Mucosa of gallbladder (tissue), 1 donor: ENCODE data around the gene PERM1. TPM values are rescaled to one million over a fixed set of nuclear protein-coding genes. Genes with fewer than 3 reads are reported as not detected.

Experiments used
- DNase-seq: peaks from one replicate; pipeline ENCODE4 v3.0.0-alpha.2; 2020; ENCODE audit warnings: low spot score
- total RNA-seq: library from RNA; stranded (reverse); gene quantifications from one replicate; pipeline ENCODE4 v1.2.1, GENCODE V29; 2021
- donor health status: DM: no; HTN: no; CAD: no.

The PERM1 gene
- total RNA-seq, 1 donor from 2014 or later, result 0.35 TPM

- DNase-seq, result no peak
Measured at GRCh38 chr1:964691-965525, 17.0 kb downstream of the PERM1 start.

GRCh38 chr1:963746-964525 is 18.0 kb downstream of the PERM1 start:
- DNase-seq, result no peak

GRCh38 chr1:963301-963651 is 18.6 kb downstream of the PERM1 start:
- DNase-seq, result no peak

GRCh38 chr1:962381-963300 is 19.3 kb downstream of the PERM1 start:
- no peak for DNase-seq

GRCh38 chr1:961132-961669 is 20.7 kb downstream of the PERM1 start:
- DNase-seq, result no peak

- DNase-seq, result peak; percentile 67
Measured at GRCh38 chr1:960363-961131, 21.3 kb downstream of the PERM1 start, which contains the start of gene KLHL17. TSS of gene KLHL17 (plus strand) at chr1:960584. CDS start at chr1:960694, 110 bp downstream.

GRCh38 chr1:959731-960362 is 22.0 kb downstream of the PERM1 start:
- DNase-seq, result no peak

GRCh38 chr1:958823-959730 is 22.8 kb downstream of the PERM1 start, which contains the start of gene NOC2L:
TSS of gene NOC2L (minus strand) at chr1:959256. CDS start at chr1:959240, 16 bp downstream.
- DNase-seq, result peak; percentile 94

- no peak for DNase-seq
Measured at GRCh38 chr1:956636-957035, 25.3 kb downstream of the PERM1 start.

- no peak for DNase-seq
Measured at GRCh38 chr1:955474-955873, 26.4 kb downstream of the PERM1 start.

GRCh38 chr1:954927-955326 is 27.0 kb downstream of the PERM1 start:
- no peak for DNase-seq

GRCh38 chr1:953524-954320 is 28.2 kb downstream of the PERM1 start:
- no peak for DNase-seq

- DNase-seq, result no peak
Measured at GRCh38 chr1:952603-953002, 29.3 kb downstream of the PERM1 start.

- DNase-seq, result no peak
Measured at GRCh38 chr1:952201-952600, 29.7 kb downstream of the PERM1 start.

- no peak for DNase-seq
Measured at GRCh38 chr1:951364-951763, 30.5 kb downstream of the PERM1 start.

- no peak for DNase-seq
Measured at GRCh38 chr1:950881-951280, 31.0 kb downstream of the PERM1 start.

GRCh38 chr1:950268-950667 is 31.6 kb downstream of the PERM1 start:
- DNase-seq, result no peak

GRCh38 chr1:947958-948357 is 33.9 kb downstream of the PERM1 start:
- DNase-seq, result no peak
